Activated CD4-positive, alpha-beta memory T cell treated with anti-CD3 and anti-CD28 coated beads for 36 hours (primary cell): Measurements from ENCODE around the gene CCDC187. TPM values are rescaled to one million over a fixed set of nuclear protein-coding genes. Genes with fewer than 3 reads are reported as not detected.
"Not testable (repeated sequence)": the region's sequence is repeated elsewhere in the genome, so short reads cannot be mapped to it uniquely, and the experiment has no call there.

Experiments
- CTCF ChIA-PET: fragments of 350-600 bp; sonication (Branson Sonifier 250); formaldehyde crosslinking; loops from one replicate; lab custom pipeline; 2021; ENCODE audit warnings: antibody characterized with exemption, inconsistent platforms; lab: Charles Lee
- POLR2A ChIA-PET: fragments of 350-600 bp; sonication (Branson Sonifier 250); formaldehyde crosslinking; loops from one replicate; lab custom pipeline; 2021; ENCODE audit warnings: antibody characterized with exemption; lab: Charles Lee
- DNase-seq: peaks from one replicate; pipeline ENCODE4 v3.0.0-alpha.2; 2020
- H3K27ac Mint-ChIP-seq: one replicate; pipeline ENCODE4 v1.8.0; 2021; ENCODE audit warnings: mixed read lengths
- H3K27me3 Mint-ChIP-seq: one replicate; pipeline ENCODE4 v1.8.0; 2021; ENCODE audit warnings: mixed read lengths
- H3K36me3 Mint-ChIP-seq: one replicate; pipeline ENCODE4 v1.8.0; 2021; ENCODE audit warnings: mixed read lengths
- H3K4me1 Mint-ChIP-seq: one replicate; pipeline ENCODE4 v1.8.0; 2021; ENCODE audit warnings: low read depth, mixed read lengths
- H3K4me3 Mint-ChIP-seq: one replicate; pipeline ENCODE4 v1.8.0; 2021; ENCODE audit warnings: mild to moderate bottlenecking, mixed read lengths
- H3K9me3 Mint-ChIP-seq: one replicate; pipeline ENCODE4 v1.8.0; 2021; ENCODE audit warnings: mixed read lengths
- intact Hi-C: fragments of 100-400 bp; cut with micrococcal nuclease; formaldehyde crosslinking; loops from one replicate; pipeline ENCODE4 v1.15.1; 2023
- total RNA-seq, 2 experiments: library from RNA; stranded (reverse); gene quantifications; one replicate each; pipeline ENCODE4 v1.2.3, GENCODE V29; 2021

CCDC187 gene
- total RNA-seq, 2 experiments from 2014 or later: not detected

- intact Hi-C loops: no loop called here
- no peaks in the 10 kb centered on the region for H3K9me3 Mint-ChIP-seq
- POLR2A ChIA-PET: no interaction called here
- DNase-seq: no peak
- no peaks in the 10 kb centered on the region for H3K27me3 Mint-ChIP-seq
- CTCF ChIA-PET: interaction anchor here (0.7 kb wide), 1 partner anchor 162 kb away, joined by 3 read pairs; no protein-coding TSS in a partner anchor
- H3K4me3 Mint-ChIP-seq: no peak overlapping the region
- H3K4me1 Mint-ChIP-seq: no peaks in the 10 kb centered on the region
- no peaks in the 10 kb centered on the region for H3K36me3 Mint-ChIP-seq
- H3K27ac Mint-ChIP-seq: no peak overlapping the region
Measured at GRCh38 chr9:136323371-136323789, 19.5 kb upstream of the CCDC187 start.

DNA sequence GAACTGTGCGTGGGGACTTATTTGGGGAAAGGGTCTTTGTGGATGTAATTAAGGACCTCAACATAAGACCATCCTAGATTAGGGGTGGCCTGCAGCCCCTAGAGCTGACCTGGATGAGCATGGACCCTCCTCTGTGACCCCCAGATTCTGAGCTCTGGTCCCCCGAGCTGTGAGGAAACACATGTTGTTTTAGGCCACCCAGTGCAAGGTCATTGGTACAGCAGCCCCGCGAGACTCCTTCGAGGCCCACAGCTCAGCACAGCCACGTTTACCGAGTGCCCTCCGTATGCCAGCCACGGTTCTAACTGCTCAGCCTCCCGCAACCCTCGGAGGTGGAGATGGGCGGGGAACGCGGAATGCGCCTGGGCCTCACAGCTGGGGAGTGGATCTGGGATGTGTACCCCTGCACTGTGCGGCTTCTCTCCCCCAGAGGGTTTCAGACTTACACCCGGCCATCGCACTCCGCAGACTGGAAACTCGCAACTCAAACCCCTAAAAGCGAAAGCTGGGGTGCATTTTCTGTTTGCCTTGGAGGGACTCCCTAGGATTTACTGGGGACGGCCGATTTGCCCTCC lies 18.9 kb upstream of the CCDC187 start:
- H3K27ac Mint-ChIP-seq: no peak overlapping the region
- no peaks in the 10 kb centered on the region for H3K36me3 Mint-ChIP-seq
- H3K4me1 Mint-ChIP-seq: no peaks in the 10 kb centered on the region
- POLR2A ChIA-PET: no interaction called here
- no peak overlapping the region for H3K4me3 Mint-ChIP-seq
- no peak for DNase-seq
- H3K27me3 Mint-ChIP-seq: no peaks in the 10 kb centered on the region
- no peaks in the 10 kb centered on the region for H3K9me3 Mint-ChIP-seq
- CTCF ChIA-PET: interaction anchor here (0.7 kb wide), 1 partner anchor 162 kb away, joined by 3 read pairs; no protein-coding TSS in a partner anchor
- intact Hi-C loops: no loop called here

DNA sequence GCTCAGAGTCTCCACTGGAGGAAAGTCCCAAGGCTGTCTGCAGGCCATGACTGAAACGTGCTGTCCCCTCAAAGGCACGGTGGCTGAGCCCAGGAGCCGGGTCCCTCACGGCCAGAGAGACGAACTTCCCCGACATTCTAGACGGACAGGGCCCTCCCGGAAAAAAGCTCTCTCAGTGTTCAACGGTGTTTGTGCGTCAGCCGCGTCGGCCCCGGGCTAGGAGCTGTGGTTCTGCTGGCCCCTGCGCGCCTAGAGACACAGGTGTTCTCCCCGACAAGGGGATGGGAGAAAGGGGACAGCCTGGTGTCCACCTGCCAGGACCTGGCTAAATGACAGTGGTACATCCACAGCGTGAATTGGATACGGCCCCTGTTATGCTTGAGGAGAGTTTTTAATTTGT lies 17.7 kb upstream of the CCDC187 start:
- POLR2A ChIA-PET: no interaction called here
- Mint-ChIP-seq H3K27ac (no peak overlapping the region), H3K9me3 (no peaks in the 10 kb centered on the region), H3K27me3 (no peaks in the 10 kb centered on the region), H3K36me3 (no peaks in the 10 kb centered on the region), H3K4me1 (no peaks in the 10 kb centered on the region), H3K4me3 (no peak overlapping the region)
- intact Hi-C loops: no loop called here
- DNase-seq: no peak
- CTCF ChIA-PET: no interaction called here

DNA sequence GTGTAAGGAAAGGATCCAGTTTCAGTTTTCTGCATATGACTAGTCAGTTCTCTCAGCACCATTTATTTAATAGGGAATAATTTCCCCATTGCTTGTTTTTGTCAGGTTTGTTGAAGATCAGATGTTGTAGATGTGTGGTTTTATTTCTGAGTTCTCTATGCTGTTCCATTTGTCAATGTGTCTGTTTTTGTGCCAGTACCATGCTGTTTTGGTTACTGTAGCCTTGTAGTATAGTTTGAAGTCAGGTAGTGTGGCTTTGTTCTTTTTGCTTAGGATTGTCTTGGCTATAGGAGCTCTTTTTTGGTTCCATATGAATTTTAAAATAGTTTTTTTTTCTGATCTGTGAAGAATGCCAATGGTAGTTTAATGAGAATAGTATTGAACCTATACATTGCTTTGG lies 17.1 kb upstream of the CCDC187 start:
- H3K27me3 Mint-ChIP-seq, H3K36me3 Mint-ChIP-seq, POLR2A ChIA-PET, intact Hi-C loops, H3K4me3 Mint-ChIP-seq, CTCF ChIA-PET, DNase-seq, H3K27ac Mint-ChIP-seq, H3K4me1 Mint-ChIP-seq, H3K9me3 Mint-ChIP-seq: not testable (repeated sequence)

DNA sequence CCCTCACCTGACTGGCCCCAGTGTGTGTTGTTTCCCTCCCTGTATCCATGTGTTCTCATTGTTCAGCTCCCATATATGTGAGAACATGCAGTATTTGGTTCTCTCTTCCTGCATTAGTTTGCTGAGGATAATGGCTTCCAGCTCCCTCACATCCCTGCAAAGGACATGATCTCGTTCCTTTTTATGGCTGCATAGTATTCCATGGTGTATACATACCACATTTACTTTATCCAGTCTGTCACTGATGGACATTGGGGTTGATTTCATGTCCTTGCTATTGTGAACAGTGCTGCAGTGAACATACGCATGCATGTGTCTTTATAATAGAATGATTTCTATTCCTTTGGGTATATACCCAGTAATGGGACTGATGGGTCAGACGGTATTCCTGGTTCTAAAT lies 16.1 kb upstream of the CCDC187 start:
- H3K27ac Mint-ChIP-seq, POLR2A ChIA-PET, H3K4me3 Mint-ChIP-seq: not testable (repeated sequence)

DNA sequence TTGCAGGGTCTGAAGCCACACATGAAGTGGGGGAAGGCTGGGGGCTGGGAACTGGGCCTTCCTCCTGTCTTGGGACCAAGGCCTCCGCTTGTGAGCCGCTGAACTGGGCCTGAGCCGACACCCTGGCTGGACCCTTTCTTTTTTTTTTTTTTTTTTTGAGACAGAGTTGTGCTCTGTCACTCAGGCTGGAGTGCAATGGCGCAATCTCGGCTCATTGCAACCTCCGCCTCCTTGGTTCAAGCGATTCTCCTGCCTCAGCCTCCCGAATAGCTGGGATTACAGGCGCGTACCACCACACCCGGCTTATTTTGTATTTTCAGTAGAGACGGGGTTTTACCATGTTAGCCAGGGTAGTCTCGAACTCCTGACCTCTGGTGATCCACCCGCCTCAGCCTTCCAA lies 15.3 kb upstream of the CCDC187 start:
- H3K4me1 Mint-ChIP-seq, intact Hi-C loops, H3K36me3 Mint-ChIP-seq, POLR2A ChIA-PET, H3K27me3 Mint-ChIP-seq, H3K4me3 Mint-ChIP-seq, CTCF ChIA-PET, H3K27ac Mint-ChIP-seq, DNase-seq: not testable (repeated sequence)
- H3K9me3 Mint-ChIP-seq: peaks cover 16% of the 10 kb centered on the region

More for the DNA sequence above, 16.1 kb upstream of the CCDC187 start:
- H3K36me3 Mint-ChIP-seq, H3K9me3 Mint-ChIP-seq, CTCF ChIA-PET, H3K27me3 Mint-ChIP-seq, H3K4me1 Mint-ChIP-seq, intact Hi-C loops, DNase-seq: not testable (repeated sequence)

- Mint-ChIP-seq H3K27ac (no peak overlapping the region), H3K27me3 (no peaks in the 10 kb centered on the region), H3K36me3 (no peaks in the 10 kb centered on the region), H3K4me3 (no peak overlapping the region), H3K4me1 (no peaks in the 10 kb centered on the region), H3K9me3 (peaks cover 16% of the 10 kb centered on the region)
- POLR2A ChIA-PET: no interaction called here
- DNase-seq: no peak
- CTCF ChIA-PET: no interaction called here
- intact Hi-C loops: no loop called here
Measured at GRCh38 chr9:136318776-136319241, 14.9 kb upstream of the CCDC187 start.

DNA sequence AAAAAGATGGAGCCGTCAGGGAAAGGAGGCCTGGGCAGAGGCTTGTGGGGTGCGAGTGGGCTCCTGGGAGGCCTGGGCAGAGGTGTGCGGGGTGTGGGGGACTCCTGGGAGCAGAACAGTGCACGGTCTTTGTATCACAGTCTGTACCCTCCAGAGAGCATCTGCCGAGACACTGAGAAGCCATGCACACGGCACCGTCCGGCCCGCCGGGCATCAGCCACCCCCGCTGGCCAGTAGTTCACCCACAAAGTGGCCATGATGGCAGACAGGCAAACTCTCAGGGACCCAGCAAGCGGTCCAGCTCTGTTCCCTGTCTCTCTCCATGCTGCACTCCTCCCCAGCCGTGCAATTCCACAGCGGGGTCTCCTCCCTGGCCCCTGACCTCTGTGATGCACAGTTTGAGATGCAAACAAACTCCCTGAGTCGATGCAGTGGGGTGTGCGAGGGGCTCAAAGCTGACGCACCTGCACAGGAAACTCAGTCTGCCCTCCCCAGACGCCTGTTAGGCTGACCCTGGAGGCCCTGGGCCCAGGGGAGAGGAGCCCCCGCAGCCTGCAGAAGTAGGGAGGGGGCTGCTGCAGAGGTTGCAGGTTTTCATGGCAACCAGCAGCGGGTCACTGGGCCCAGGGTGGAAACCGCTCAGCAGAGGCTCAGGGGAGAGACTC lies 14.3 kb upstream of the CCDC187 start:
- ChIA-PET POLR2A (no interaction called here), CTCF (no interaction called here)
- Mint-ChIP-seq H3K4me3 (no peak overlapping the region), H3K27me3 (no peaks in the 10 kb centered on the region), H3K9me3 (peaks cover 16% of the 10 kb centered on the region), H3K4me1 (no peaks in the 10 kb centered on the region), H3K36me3 (no peaks in the 10 kb centered on the region), H3K27ac (no peak overlapping the region)
- intact Hi-C loops: no loop called here
- DNase-seq: no peak

DNA sequence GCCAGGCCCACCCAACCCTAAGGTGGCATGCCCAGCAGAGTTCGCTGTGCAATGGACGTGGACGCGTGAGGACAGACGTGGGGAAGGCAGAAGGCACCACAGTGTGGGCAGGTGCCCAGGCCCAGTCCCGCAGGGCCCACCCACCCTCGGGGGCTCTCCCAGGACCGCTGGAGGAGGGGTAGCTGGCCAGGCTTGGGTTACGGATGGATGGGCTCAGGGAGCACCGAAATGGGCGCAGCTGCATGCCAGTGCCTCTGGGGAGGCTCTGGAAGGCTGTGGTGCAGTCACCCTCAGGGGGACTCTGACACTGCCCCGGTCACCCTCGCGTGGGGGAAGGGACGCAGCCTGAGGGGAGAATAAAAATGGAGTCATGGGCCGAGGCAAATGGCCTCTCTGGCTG lies 13.8 kb upstream of the CCDC187 start:
- no peak for DNase-seq
- CTCF ChIA-PET: no interaction called here
- Mint-ChIP-seq H3K27me3 (no peaks in the 10 kb centered on the region), H3K27ac (no peak overlapping the region), H3K4me3 (no peak overlapping the region), H3K9me3 (peaks cover 16% of the 10 kb centered on the region), H3K4me1 (no peaks in the 10 kb centered on the region), H3K36me3 (no peaks in the 10 kb centered on the region)
- POLR2A ChIA-PET: no interaction called here
- intact Hi-C loops: no loop called here

DNA sequence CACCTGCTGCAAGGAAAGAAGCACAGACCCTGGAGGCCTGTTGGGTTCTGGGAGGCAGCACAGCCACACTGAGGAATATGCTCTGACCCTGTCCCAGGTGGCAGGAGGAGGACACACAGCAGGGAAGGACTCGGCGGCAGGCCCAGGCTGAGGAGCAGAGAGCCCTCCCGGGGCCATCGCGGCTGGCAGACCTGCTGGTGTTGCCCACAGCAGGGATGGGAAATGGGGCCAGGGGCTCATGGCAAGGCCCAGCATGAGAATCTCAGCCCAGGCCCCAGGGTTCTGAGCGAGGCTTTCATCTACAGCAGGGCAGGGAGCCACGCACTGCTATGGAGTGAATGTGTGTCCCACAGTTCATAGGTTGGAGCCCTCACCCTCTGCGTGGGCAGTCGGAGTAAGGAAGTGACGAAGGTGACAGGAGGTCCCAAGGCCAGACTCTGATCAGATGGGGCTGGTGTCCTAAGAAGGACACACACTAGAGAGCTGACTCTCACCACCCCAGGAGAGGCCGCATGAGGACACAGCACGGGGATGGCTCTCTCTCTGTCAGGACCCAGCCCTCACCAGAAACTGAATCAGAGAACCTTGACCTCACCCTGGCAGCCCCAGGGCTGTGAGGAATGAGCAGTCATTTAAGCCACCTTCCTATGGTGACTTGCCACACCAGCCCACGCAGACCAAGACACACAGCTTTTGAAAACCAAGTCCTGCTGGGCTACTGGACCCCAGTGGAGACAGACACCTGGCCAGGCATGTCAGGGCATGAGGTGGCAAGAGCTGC lies 13.2 kb upstream of the CCDC187 start:
- peaks cover 16% of the 10 kb centered on the region for H3K9me3 Mint-ChIP-seq
- CTCF ChIA-PET: no interaction called here
- no peak overlapping the region for H3K27ac Mint-ChIP-seq
- H3K4me1 Mint-ChIP-seq: no peaks in the 10 kb centered on the region
- POLR2A ChIA-PET: no interaction called here
- intact Hi-C loops: no loop called here
- H3K4me3 Mint-ChIP-seq: no peak overlapping the region
- H3K36me3 Mint-ChIP-seq: no peaks in the 10 kb centered on the region
- H3K27me3 Mint-ChIP-seq: no peaks in the 10 kb centered on the region
- DNase-seq: no peak

DNA sequence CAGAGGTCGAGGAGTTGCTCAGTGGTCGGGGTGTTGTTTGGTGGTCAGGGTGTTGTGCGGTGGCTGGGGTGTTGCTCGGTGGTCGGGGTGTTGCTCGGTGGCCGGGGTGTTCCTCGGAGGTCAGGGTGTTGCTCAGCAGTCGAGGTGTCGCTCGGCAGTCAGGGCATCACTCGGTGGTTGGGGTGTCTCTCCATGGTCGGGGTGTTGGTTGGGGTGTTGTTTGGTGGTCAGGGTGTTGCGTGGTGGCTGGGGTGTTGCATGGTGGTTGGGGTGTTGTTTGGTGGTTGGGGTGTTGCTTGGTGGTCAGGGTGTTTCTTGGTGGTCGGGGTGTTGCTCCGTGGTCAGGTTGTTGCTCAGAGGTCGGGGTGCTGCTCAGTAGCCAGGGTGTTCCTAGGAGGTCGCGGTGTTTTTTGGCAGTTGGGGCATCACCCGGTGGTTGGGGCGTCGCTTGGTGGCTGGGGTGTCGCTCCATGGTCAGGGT lies 12.4 kb upstream of the CCDC187 start:
- no peaks in the 10 kb centered on the region for H3K27me3 Mint-ChIP-seq
- H3K36me3 Mint-ChIP-seq: no peaks in the 10 kb centered on the region
- no peak overlapping the region for H3K27ac Mint-ChIP-seq
- CTCF ChIA-PET: no interaction called here
- POLR2A ChIA-PET: no interaction called here
- no peak overlapping the region for H3K4me3 Mint-ChIP-seq
- intact Hi-C loops: no loop called here
- no peaks in the 10 kb centered on the region for H3K4me1 Mint-ChIP-seq
- peaks cover 16% of the 10 kb centered on the region for H3K9me3 Mint-ChIP-seq
- DNase-seq: no peak

DNA sequence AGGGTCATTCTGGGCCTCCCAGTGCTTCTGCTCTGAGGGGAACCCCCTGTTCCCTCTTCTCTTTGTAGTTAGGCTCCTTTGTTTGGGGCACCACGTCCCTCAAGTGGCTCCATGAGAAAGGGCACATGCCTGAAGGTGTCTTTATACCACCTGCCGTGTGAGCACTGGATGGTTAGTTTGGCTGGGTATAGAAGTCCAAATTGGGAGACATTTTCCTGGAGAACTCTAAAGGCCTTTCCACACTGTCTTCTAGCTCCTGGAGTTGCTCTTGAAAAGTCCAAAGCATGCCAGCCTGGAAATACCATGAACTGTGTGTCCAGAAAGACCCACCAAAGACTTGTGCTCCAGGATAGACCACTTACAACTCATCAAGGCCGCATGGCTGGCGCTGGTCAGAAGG lies 11.1 kb upstream of the CCDC187 start:
- no peak overlapping the region for H3K27ac Mint-ChIP-seq
- no peaks in the 10 kb centered on the region for H3K4me1 Mint-ChIP-seq
- peaks cover 16% of the 10 kb centered on the region for H3K9me3 Mint-ChIP-seq
- no peak for DNase-seq
- H3K36me3 Mint-ChIP-seq: no peaks in the 10 kb centered on the region
- H3K4me3 Mint-ChIP-seq: no peak overlapping the region
- CTCF ChIA-PET: no interaction called here
- H3K27me3 Mint-ChIP-seq: no peaks in the 10 kb centered on the region
- POLR2A ChIA-PET: no interaction called here
- intact Hi-C loops: no loop called here
